Epithelial cell of esophagus (primary cell): ENCODE results near the gene RBMY1F.
"Not testable (repeated sequence)": the region's sequence is repeated elsewhere in the genome, so short reads cannot be mapped to it uniquely, and the experiment has no call there.

Experiments used
- DNase-seq: peaks from one replicate; pipeline ENCODE4 v3.0.0; 2010; ENCODE audit warnings: low read depth
- H3K4me3 ChIP-seq: 2 replicates; pipeline ENCODE4 v1.5.1; 2011; ENCODE audit warnings: mild to moderate bottlenecking, low read length, control low read depth

Gene RBMY1F

DNA sequence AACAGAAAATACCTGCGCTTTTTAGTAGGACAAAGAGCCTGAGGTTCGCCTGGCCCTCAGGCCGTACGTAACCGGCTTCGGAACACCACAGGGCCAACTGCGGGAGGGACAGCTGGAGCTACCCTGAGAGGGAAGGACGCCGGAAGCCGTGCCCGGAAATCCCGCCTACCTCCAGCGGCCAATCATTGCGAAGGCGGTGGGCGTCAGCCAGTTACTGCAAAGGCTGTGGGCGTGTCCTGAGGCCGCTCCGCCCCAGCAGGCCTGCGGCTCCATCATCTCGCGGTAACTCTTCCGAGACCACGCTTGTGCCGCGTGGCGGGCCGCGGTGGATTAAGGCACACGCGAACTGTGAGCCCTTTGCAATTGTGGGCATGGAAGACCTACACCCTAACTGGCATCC, at the start of gene RBMY1F:
Gene RBMY1F, minus strand, starts transcription at position 101 of the 400 bp plus-strand sequence. CDS start 1,954 bp downstream, outside the sequence.
- not testable (repeated sequence) for H3K4me3 ChIP-seq, DNase-seq

DNA sequence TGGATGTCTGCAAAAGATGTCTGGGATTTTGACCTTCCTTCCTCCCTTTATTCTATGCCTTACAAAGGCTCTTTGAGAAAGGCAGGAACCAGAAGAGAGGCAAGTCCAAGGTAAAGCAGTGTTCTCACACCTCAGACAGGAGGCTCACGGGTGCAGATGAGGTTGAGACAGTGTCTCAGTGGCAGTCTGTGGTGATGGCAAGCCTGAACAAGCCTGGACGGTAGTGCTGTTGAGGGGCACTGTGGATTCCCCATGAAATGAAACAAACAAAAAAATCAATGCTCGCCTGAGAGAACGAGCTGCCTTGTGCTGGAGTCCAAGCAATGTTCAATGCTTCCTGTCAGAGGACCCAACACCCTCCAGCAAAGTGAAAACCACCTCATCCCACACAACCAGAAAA, 31.6 kb downstream of the RBMY1F start:
- DNase-seq, H3K4me3 ChIP-seq: not testable (repeated sequence)

DNA sequence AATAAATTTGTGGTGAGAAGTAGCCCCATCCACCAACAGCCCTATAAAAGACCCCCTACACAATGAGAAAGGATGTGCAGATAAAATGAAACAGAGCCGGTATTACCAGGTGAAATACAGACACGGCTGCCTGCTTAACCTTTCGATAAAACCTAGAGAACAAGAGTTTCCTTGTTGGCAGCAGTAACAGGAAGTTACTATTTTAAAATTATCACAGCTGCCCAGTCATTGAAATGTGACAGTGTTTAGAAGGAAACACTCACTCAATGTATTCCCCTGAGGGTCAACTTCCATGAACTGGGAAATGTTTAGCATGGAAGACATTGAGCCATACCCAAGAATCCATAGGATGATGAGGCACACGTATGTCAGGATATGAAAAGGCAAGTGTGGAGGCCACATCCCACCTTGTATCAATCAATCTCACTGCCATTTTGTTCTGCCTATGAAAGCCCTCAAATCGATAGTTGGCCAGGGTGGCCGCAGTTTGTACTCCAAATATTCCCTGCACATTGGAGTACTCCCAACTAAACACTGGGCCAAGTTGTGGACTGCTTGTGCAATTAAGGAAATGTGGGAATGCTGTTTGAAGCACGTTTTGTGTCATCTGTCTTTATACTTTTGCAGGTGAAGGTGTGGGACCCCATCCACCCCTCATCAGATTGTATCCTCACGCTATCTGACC, 41.6 kb downstream of the RBMY1F start:
- DNase-seq, H3K4me3 ChIP-seq: not testable (repeated sequence)

DNA sequence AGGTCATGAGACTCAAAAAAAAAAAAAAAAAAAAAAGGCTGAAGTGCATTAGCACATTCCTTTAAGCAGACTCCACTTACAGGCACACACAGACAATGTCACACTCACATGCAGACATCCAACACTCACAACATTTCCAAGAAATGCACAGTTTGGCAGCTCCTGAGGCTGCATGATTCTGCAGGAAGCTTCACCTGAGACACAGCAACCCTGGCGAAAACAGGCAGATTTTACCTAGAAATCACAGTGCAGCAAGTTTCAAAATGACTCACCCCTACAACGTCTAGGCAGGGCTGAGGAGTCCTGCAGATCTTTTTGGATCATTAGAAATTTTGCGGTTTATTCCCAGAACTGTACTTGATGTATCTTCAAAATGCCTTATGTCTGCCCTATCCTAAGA, 48.0 kb downstream of the RBMY1F start:
- not testable (repeated sequence) for DNase-seq, H3K4me3 ChIP-seq

DNA sequence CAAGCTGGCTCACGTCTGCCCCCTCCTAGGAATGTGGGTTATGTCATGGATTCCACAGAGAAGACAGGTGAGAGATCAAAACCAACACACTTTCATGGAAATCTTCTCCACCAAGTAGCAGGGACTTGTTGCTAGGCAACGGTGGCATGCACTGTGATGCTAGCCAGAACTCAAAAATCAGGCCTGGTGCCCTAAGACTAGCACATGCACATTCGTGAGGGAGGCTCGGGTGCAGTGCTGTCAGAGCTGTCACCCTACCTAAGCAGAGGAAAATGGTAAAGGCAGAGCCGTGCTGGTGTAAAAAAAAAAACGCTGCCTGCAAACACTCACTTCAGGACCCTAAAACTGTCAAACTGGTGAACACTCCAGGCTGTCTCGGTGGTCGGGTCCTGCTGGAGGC, 52.2 kb downstream of the RBMY1F start:
- not testable (repeated sequence) for DNase-seq, H3K4me3 ChIP-seq
